Fibroblast of skin of right biceps (primary cell): ENCODE results near the gene DIPK1B.

Experiments
- DNase-seq: peaks from one replicate; pipeline ENCODE4 v3.0.0-alpha.2; 2013

Gene DIPK1B

GRCh38 chr9:136686794-136687711 lies 25.3 kb upstream of the DIPK1B start, which contains the start of gene AGPAT2:
AGPAT2 (minus strand) TSS chr9:136687457; CDS start chr9:136687357, 100 bp downstream.
- DNase-seq, result peak; percentile 51

- DNase-seq, result no peak
These were observed 24.6 kb upstream of the DIPK1B start for GRCh38 chr9:136687721-136688223.

GRCh38 chr9:136688274-136689107 lies 23.9 kb upstream of the DIPK1B start:
- no peak for DNase-seq

GRCh38 chr9:136689108-136689460 lies 23.3 kb upstream of the DIPK1B start:
- no peak for DNase-seq

GRCh38 chr9:136690104-136690805 lies 22.1 kb upstream of the DIPK1B start:
- no peak for DNase-seq

GRCh38 chr9:136690806-136691261 lies 21.5 kb upstream of the DIPK1B start:
- DNase-seq, result no peak

GRCh38 chr9:136691316-136692184 lies 20.8 kb upstream of the DIPK1B start:
- no peak for DNase-seq

GRCh38 chr9:136692185-136693134 lies 19.9 kb upstream of the DIPK1B start:
- no peak for DNase-seq

- no peak for DNase-seq
These were observed 19.3 kb upstream of the DIPK1B start for GRCh38 chr9:136693135-136693489.

- no peak for DNase-seq
These were observed 18.7 kb upstream of the DIPK1B start for GRCh38 chr9:136693490-136694162.

- peak; percentile 11 for DNase-seq
These were observed 18.1 kb upstream of the DIPK1B start for GRCh38 chr9:136694163-136694871.

- no peak for DNase-seq
These were observed 17.5 kb upstream of the DIPK1B start for GRCh38 chr9:136694872-136695247.

GRCh38 chr9:136695435-136695895 lies 16.9 kb upstream of the DIPK1B start:
- no peak for DNase-seq

GRCh38 chr9:136695955-136696354 lies 16.4 kb upstream of the DIPK1B start:
- DNase-seq, result no peak

GRCh38 chr9:136696502-136696901 lies 15.9 kb upstream of the DIPK1B start:
- DNase-seq, result no peak

- no peak for DNase-seq
These were observed 15.1 kb upstream of the DIPK1B start for GRCh38 chr9:136697146-136697820.

- no peak for DNase-seq
These were observed 14.4 kb upstream of the DIPK1B start for GRCh38 chr9:136697821-136698526.

GRCh38 chr9:136698635-136699246 lies 13.6 kb upstream of the DIPK1B start:
- no peak for DNase-seq
